H1 (cell line): ENCODE results near the gene LDLRAD4. TPM values are rescaled to one million over a fixed set of nuclear protein-coding genes. Genes with fewer than 3 reads are reported as not detected.

Source experiments
- CTCF ChIA-PET: fragments of 300-600 bp; sonication (Branson Sonifier 250); formaldehyde crosslinking; loops from one replicate; lab custom pipeline; 2021; ENCODE audit not compliant: partially characterized antibody; lab: Charles Lee
- POLR2A ChIA-PET: fragments of 300-600 bp; sonication (Branson Sonifier 250); formaldehyde crosslinking; loops from one replicate; lab custom pipeline; 2021; ENCODE audit warnings: inconsistent platforms; ENCODE audit not compliant: partially characterized antibody; lab: Charles Lee
- DNase-seq, 2 experiments: peaks; one replicate each; pipeline versions ENCODE4 v3.0.0 to v3.0.0-alpha.2; 2010 to 2022; ENCODE audit warnings: low spot score in 2 of 2, low read depth in 1 of 2, mixed read lengths in 1 of 2
- FAIRE-seq: peaks from 2 replicates; lab custom pipeline; 2011; peaks lifted over from hg19 to GRCh38; lab: Jason Lieb, UNC
- H2AFZ ChIP-seq: 2 replicates; pipeline ENCODE4 v1.8.1; 2012; ENCODE audit warnings: low read length, inconsistent platforms
- H2AK5ac ChIP-seq: 2 replicates; pipeline ENCODE4 v1.6.1; 2013; ENCODE audit warnings: low read depth, low read length
- H2BK120ac ChIP-seq: replicated peaks from 2 replicates; pipeline ENCODE3; 2013; ENCODE audit warnings: low read depth, low read length, inconsistent platforms
- H2BK12ac ChIP-seq: 2 replicates; pipeline ENCODE4 v1.6.1; 2013; ENCODE audit warnings: low read depth, low read length
- H2BK15ac ChIP-seq: 2 replicates; pipeline ENCODE4 v1.6.1; 2013; ENCODE audit warnings: low read length
- H2BK20ac ChIP-seq: 2 replicates; pipeline ENCODE4 v1.6.1; 2013; ENCODE audit warnings: low read length
- H2BK5ac ChIP-seq: 2 replicates; pipeline ENCODE4 v1.6.1; 2013; ENCODE audit warnings: low read depth, low read length
- H3K14ac ChIP-seq: 2 replicates; pipeline ENCODE4 v1.6.1; 2013; ENCODE audit warnings: inconsistent platforms; ENCODE audit not compliant: insufficient read length
- H3K18ac ChIP-seq: 2 replicates; pipeline ENCODE4 v1.6.1; 2013; ENCODE audit warnings: low read length; ENCODE audit errors: extremely low read depth
- H3K23ac ChIP-seq: 2 replicates; pipeline ENCODE4 v1.6.1; 2013; ENCODE audit warnings: inconsistent platforms; ENCODE audit not compliant: insufficient read length
- H3K23me2 ChIP-seq: 2 replicates; pipeline ENCODE4 v1.6.1; 2013; ENCODE audit warnings: low read depth, low read length
- H3K27ac ChIP-seq: 2 replicates; pipeline ENCODE4 v1.6.1; 2011; ENCODE audit warnings: low read depth, low read length, inconsistent platforms
- H3K27me3 ChIP-seq, 4 experiments: replicated peaks in 1 of 4; 1 replicate in 1 of 4; 2 replicates in 3 of 4; pipeline versions ENCODE4 v1.6.1 to v1.8.1; 2011 to 2013; ENCODE audit warnings: low read length in 3 of 4, mild to moderate bottlenecking in 3 of 4, inconsistent platforms in 2 of 4, mixed read lengths in 2 of 4, moderate library complexity in 1 of 4; ENCODE audit not compliant: control insufficient read depth in 3 of 4, insufficient read depth in 3 of 4; ENCODE audit errors: extremely low read depth in 1 of 4
- H3K36me3 ChIP-seq, 4 experiments: 2 replicates each; pipeline versions ENCODE4 v1.6.1 to v1.8.1; 2011 to 2013; ENCODE audit warnings: mild to moderate bottlenecking in 4 of 4, low read length in 3 of 4, moderate library complexity in 2 of 4, control low read depth in 1 of 4, inconsistent platforms in 1 of 4; ENCODE audit not compliant: insufficient read depth in 4 of 4, control insufficient read depth in 2 of 4
- H3K4ac ChIP-seq: replicated peaks from 2 replicates; pipeline ENCODE3; 2013; ENCODE audit warnings: low read length, low read depth, mixed read lengths, inconsistent platforms; ENCODE audit not compliant: insufficient read length
- H3K4me1 ChIP-seq, 4 experiments: replicated peaks in 1 of 4; 1 replicate in 1 of 4; 2 replicates in 3 of 4; pipeline versions ENCODE4 v1.6.1 to v1.8.1; 2011 to 2013; ENCODE audit warnings: low read length in 3 of 4, inconsistent platforms in 2 of 4, mixed read lengths in 1 of 4; ENCODE audit not compliant: insufficient read depth in 4 of 4, control insufficient read depth in 3 of 4
- H3K4me2 ChIP-seq, 2 experiments: 2 replicates each; pipeline versions ENCODE4 v1.6.1 to v1.8.1; 2011 to 2013; ENCODE audit warnings: low read depth in 2 of 2, low read length in 2 of 2, control low read depth in 1 of 2, inconsistent platforms in 1 of 2, mild to moderate bottlenecking in 1 of 2; ENCODE audit not compliant: insufficient read depth in 1 of 2
- H3K4me3 ChIP-seq, 4 experiments: fragments of 200-600, 300-600 bp in 1 of 4; sonication (generic), shearing (Covaris generic), sonication (Bioruptor Twin) in 1 of 4; 2 replicates each; pipeline versions ENCODE4 v1.5.1 to v1.8.1; 2011 to 2016; ENCODE audit warnings: low read length in 4 of 4, low read depth in 3 of 4, control low read depth in 2 of 4, inconsistent platforms in 2 of 4, mild to moderate bottlenecking in 2 of 4, mixed read lengths in 1 of 4, moderate library complexity in 1 of 4; ENCODE audit not compliant: insufficient read depth in 2 of 4; ENCODE audit errors: extremely low read depth in 1 of 4
- H3K56ac ChIP-seq: replicated peaks from 2 replicates; pipeline ENCODE3; 2013; ENCODE audit warnings: low read depth, mild to moderate bottlenecking, mixed read lengths, low read length, inconsistent platforms; ENCODE audit not compliant: insufficient read length
- H3K79me1 ChIP-seq: 2 replicates; pipeline ENCODE4 v1.6.1; 2013; ENCODE audit warnings: low read depth, low read length, control low read depth
- H3K79me2 ChIP-seq, 2 experiments: 2 replicates each; pipeline versions ENCODE4 v1.6.1 to v1.8.1; 2012 to 2013; ENCODE audit warnings: low read length in 2 of 2, mild to moderate bottlenecking in 2 of 2, inconsistent platforms in 1 of 2; ENCODE audit not compliant: insufficient read depth in 2 of 2, control insufficient read depth in 1 of 2
- H3K9ac ChIP-seq, 4 experiments: replicated peaks in 1 of 4; 1 replicate in 1 of 4; 2 replicates in 3 of 4; pipeline versions ENCODE4 v1.6.1 to v1.8.1; 2011 to 2013; ENCODE audit warnings: low read depth in 3 of 4, low read length in 3 of 4, control low read depth in 2 of 4, mild to moderate bottlenecking in 2 of 4, moderate library complexity in 2 of 4, inconsistent platforms in 1 of 4; ENCODE audit errors: extremely low read depth in 1 of 4
- H3K9me3 ChIP-seq, 2 experiments: 2 replicates each; pipeline versions ENCODE4 v1.6.1 to v1.8.1; 2012 to 2013; ENCODE audit warnings: mild to moderate bottlenecking in 2 of 2, moderate library complexity in 2 of 2, control low read depth in 1 of 2, inconsistent platforms in 1 of 2, low read depth in 1 of 2, low read length in 1 of 2, mixed read lengths in 1 of 2; ENCODE audit not compliant: insufficient read depth in 2 of 2
- H4K20me1 ChIP-seq, 2 experiments: replicated peaks in 1 of 2; 2 replicates each; pipeline versions ENCODE3 to v1.8.1; 2011 to 2013; ENCODE audit warnings: inconsistent platforms in 2 of 2, low read length in 2 of 2, mild to moderate bottlenecking in 1 of 2; ENCODE audit not compliant: insufficient read depth in 2 of 2, control insufficient read depth in 1 of 2
- H4K5ac ChIP-seq: 2 replicates; pipeline ENCODE4 v1.6.1; 2013; ENCODE audit warnings: low read length, low read depth, mixed read lengths, inconsistent platforms; ENCODE audit not compliant: insufficient read length
- H4K8ac ChIP-seq: 2 replicates; pipeline ENCODE4 v1.8.0; 2013; ENCODE audit warnings: mild to moderate bottlenecking, moderate library complexity, low read length, inconsistent platforms; ENCODE audit not compliant: insufficient read depth; ENCODE audit errors: extremely low read depth
- H4K91ac ChIP-seq: replicated peaks from 2 replicates; pipeline ENCODE3; 2013; ENCODE audit warnings: low read length, mixed read lengths, inconsistent platforms; ENCODE audit not compliant: insufficient read length
- ASH2L ChIP-seq: fragments of 200-600, 300-600 bp; sonication (generic); IDR thresholded peaks from one replicate; pipeline ENCODE4 v1.7.1; 2017; ENCODE audit warnings: low read length
- CBX5 ChIP-seq: fragments of 300-800, 300-1000 bp; sonication (generic); IDR thresholded peaks from 2 replicates; pipeline ENCODE4 v1.7.1; 2016; ENCODE audit warnings: antibody characterized with exemption, low read length, low read depth
- GTF2F1 ChIP-seq: IDR thresholded peaks from 2 replicates; pipeline ENCODE4 v1.6.1; 2012; ENCODE audit warnings: low read depth, low read length, improper control_type of control experiment, borderline replicate concordance
- HDAC6 ChIP-seq: IDR thresholded peaks from one replicate; pipeline ENCODE4 v1.7.1; 2012; ENCODE audit warnings: low read depth, mild to moderate bottlenecking, inconsistent platforms, low read length, moderate library complexity
- MAX ChIP-seq: IDR thresholded peaks from 2 replicates; pipeline ENCODE4 v1.6.1; 2012; ENCODE audit warnings: inconsistent platforms
- POLR2A ChIP-seq, 2 experiments: IDR thresholded peaks; 1 replicate in 1 of 2; 2 replicates in 1 of 2; pipeline ENCODE4 v1.6.1; 2011; ENCODE audit warnings: low read depth in 2 of 2, low read length in 2 of 2, mild to moderate bottlenecking in 2 of 2; ENCODE audit errors: control extremely low read depth in 1 of 2
- POU5F1 ChIP-seq: IDR thresholded peaks from 2 replicates; pipeline ENCODE4 v1.6.1; 2011; ENCODE audit warnings: low read depth, mild to moderate bottlenecking, low read length, moderate library complexity
- RFX5 ChIP-seq: IDR thresholded peaks from 2 replicates; pipeline ENCODE4 v1.6.1; 2011; ENCODE audit warnings: low read depth, low read length, improper control_type of control experiment, borderline replicate concordance
- RNF2 ChIP-seq: fragments of 200-900, 300-1000 bp; sonication (generic); IDR thresholded peaks from 2 replicates; pipeline ENCODE4 v1.7.1; 2016; ENCODE audit warnings: borderline replicate concordance, low read depth, mild to moderate bottlenecking, antibody characterized with exemption, low read length; ENCODE audit not compliant: poor library complexity, severe bottlenecking; ENCODE audit errors: missing control alignments
- SRF ChIP-seq: IDR thresholded peaks from 2 replicates; pipeline ENCODE4 v1.6.1; 2011; ENCODE audit warnings: mild to moderate bottlenecking, low read depth, low read length, moderate library complexity
- TBP ChIP-seq: IDR thresholded peaks from 2 replicates; pipeline ENCODE4 v1.6.1; 2011; ENCODE audit warnings: low read depth, low read length, improper control_type of control experiment
- WGBS, 2 experiments: shearing (Covaris generic) in 1 of 2; methylation state at CpG; one replicate each; pipeline versions ENCODE4 v1.1.6 to v1.1.7; 2013 to 2015; ENCODE audit warnings: low lambda C conversion rate in 2 of 2, mixed read lengths in 2 of 2, inconsistent platforms in 1 of 2, low coverage in 1 of 2, missing lambda C conversion rate in 1 of 2; ENCODE audit not compliant: insufficient replicate concordance in 2 of 2, insufficient coverage in 1 of 2, insufficient read length in 1 of 2; ENCODE audit errors: extremely low coverage in 1 of 2, missing lambda C conversion rate in 1 of 2; 5-methylcytosine and 5-hydroxymethylcytosine counted together
- polyA plus RNA-seq, 7 experiments: library from polyadenylated mRNA; depleted of rRNA in 3 of 7; stranded (reverse) in 5 of 7; unstranded in 2 of 7; fragments of >200 nt in 5 of 7; fragments of 200-250 nt in 2 of 7; gene quantifications; 1 replicate in 5 of 7; 2 replicates in 1 of 7; 4 replicates in 1 of 7; pipeline versions ENCODE4 v1.2.1 to v1.2.3, GENCODE V29; 2011 to 2013; ENCODE audit warnings: missing spikeins in 2 of 7, mixed read lengths in 2 of 7
- total RNA-seq: library from RNA; stranded (reverse); fragmentation: NEBNext Ultra II Directional; extraction: Animal tissue kit (Norgen Biotek cat#: 25700); gene quantifications from 2 replicates; pipeline ENCODE4 v1.2.1, GENCODE V29; 2021

Gene LDLRAD4
- total and polyA plus RNA-seq, 2 of the 8 experiments (the other 6 are each of a cell fraction or from before 2014, with no cell fraction given): 0.77 to 1.4 TPM

GRCh38 chr18:13464432-13465123 is 246.0 kb downstream of the LDLRAD4 start:
- Histone ChIP-seq H4K5ac (no peak overlapping the region), H3K14ac (no peak overlapping the region), H3K23me2 (no peaks in the 10 kb centered on the region), H3K27ac (no peak overlapping the region), H2BK5ac (no peak overlapping the region), H3K4me2 (no peak overlapping the region), H4K20me1 (no peaks in the 10 kb centered on the region), H3K9me3 (no peaks in the 10 kb centered on the region), H3K4ac (no peak overlapping the region), H3K4me3 (no peak overlapping the region), H3K56ac (no peak overlapping the region), H4K8ac (no peak overlapping the region), H3K18ac (no peak overlapping the region), H3K27me3 (no peaks in the 10 kb centered on the region), H2BK20ac (no peak overlapping the region), H3K79me1 (no peaks in the 10 kb centered on the region), H3K36me3 (no peaks in the 10 kb centered on the region), H4K91ac (peak overlapping the region; percentile 25), H2BK120ac (no peak overlapping the region), H3K4me1 (no peaks in the 10 kb centered on the region; a peak in 1 of 7 replicates), H2BK12ac (no peak overlapping the region), H2BK15ac (no peak overlapping the region), H3K79me2 (no peaks in the 10 kb centered on the region), H3K23ac (no peak overlapping the region), H2AK5ac (no peak overlapping the region), H2AFZ (no peak overlapping the region), H3K9ac (no peak overlapping the region)
- CTCF ChIA-PET: interaction anchor here (1.3 kb wide), 1 partner anchor 57 kb away, joined by 3 read pairs; no protein-coding TSS in a partner anchor
- no peak for TF ChIP-seq HDAC6
- no peak for TF ChIP-seq TBP
- no peak for TF ChIP-seq POU5F1
- no peak for TF ChIP-seq CBX5
- no peak for TF ChIP-seq ASH2L
- TF ChIP-seq POLR2A (IDR thresholded peaks at IDR 0.05; ENCODE audit: control extremely low read depth in 1 of 2, low read depth in 2 of 2, low read length in 2 of 2): no peak
- TF ChIP-seq RNF2: no peak
- TF ChIP-seq SRF: no peak
- no peak for TF ChIP-seq GTF2F1
- TF ChIP-seq RFX5: no peak
- no peak for TF ChIP-seq MAX
- POLR2A ChIA-PET: no interaction called here
- DNase-seq (no peak), FAIRE-seq (no peak)
- WGBS, 2 experiments: 82% methylated on average over 13 of the region's 14 CpGs; no CpG with 5 or more reads in 1 of the 2 experiments
